HCT116 (cell line): Measurements from ENCODE around the gene MRPS34. TPM values are rescaled to one million over a fixed set of nuclear protein-coding genes. Genes with fewer than 3 reads are reported as not detected.
A peak's percentile ranks its signal among the peaks of the same experiment; 100 is the strongest.

Experiments
- ATAC-seq: fragments of 200-7000 bp; cut with Tn5 transposase; 2 replicates; pipeline ENCODE4 v1.9.1; 2020; ENCODE audit warnings: mild to moderate bottlenecking, moderate library complexity
- BruUV-seq: library from RNA; stranded (reverse); fragments of 400-500 nt; replicated peaks from 2 replicates; lab custom pipeline; 2021; lab: Mats Ljungman, UMichigan
- CTCF ChIA-PET: fragments of 300-600 bp; sonication (Branson Sonifier 250); formaldehyde crosslinking; loops from one replicate; lab custom pipeline; 2021; ENCODE audit warnings: antibody characterized with exemption; lab: Charles Lee
- POLR2A ChIA-PET: fragments of 300-600, 350-600 bp; sonication (Branson Sonifier 250); formaldehyde crosslinking; loops from one replicate; lab custom pipeline; 2021; ENCODE audit warnings: antibody characterized with exemption; lab: Charles Lee
- RAD21 ChIA-PET, 2 experiments: fragments of 300-600 bp; sonication (Branson Sonifier 250); formaldehyde crosslinking; loops; one replicate each; lab custom pipeline; 2023; ENCODE audit warnings: low total read pairs in 2 of 2; ENCODE audit not compliant: uncharacterized antibody in 2 of 2, unreplicated experiment in 2 of 2, low non-redundant PET in 1 of 2; lab: Charles Lee
- DNase-seq: peaks from one replicate; pipeline ENCODE4 v3.0.0-alpha.2; 2010; ENCODE audit warnings: low read depth, low spot score
- H2AFZ ChIP-seq: fragments of 200-600 bp; shearing (Covaris generic), sonication (generic); 2 replicates; pipeline ENCODE4 v1.6.1; 2017; ENCODE audit warnings: low read depth, mixed run types, mixed read lengths, antibody characterized with exemption, low read length; ENCODE audit not compliant: poor library complexity, severe bottlenecking
- H3K27ac ChIP-seq: 2 replicates; pipeline ENCODE4 v1.5.1; 2012; ENCODE audit warnings: low read depth, low read length
- H3K27me3 ChIP-seq: fragments of 200-600 bp; sonication (generic); 2 replicates; pipeline ENCODE4 v1.6.1; 2016; ENCODE audit warnings: mixed run types, low read length, mixed read lengths; ENCODE audit not compliant: insufficient read depth
- H3K36me3 ChIP-seq, 2 experiments: fragments of 200-500 bp in 1 of 2; fragments of 200-600 bp in 1 of 2; sonication (Bioruptor generic) in 1 of 2; sonication (generic) in 1 of 2; 2 replicates each; pipeline versions ENCODE4 v1.5.1 to v1.6.1; 2014 to 2016; ENCODE audit warnings: low read length in 2 of 2, inconsistent platforms in 1 of 2, mixed read lengths in 1 of 2, mixed run types in 1 of 2; ENCODE audit not compliant: insufficient read depth in 2 of 2, control insufficient read depth in 1 of 2
- H3K4me1 ChIP-seq, 2 experiments: fragments of 200-600 bp in 1 of 2; sonication (generic) in 1 of 2; 2 replicates each; pipeline versions ENCODE4 v1.5.1 to v1.6.1; 2012 to 2017; ENCODE audit warnings: low read length in 2 of 2, inconsistent platforms in 1 of 2, mild to moderate bottlenecking in 1 of 2, mixed read lengths in 1 of 2, mixed run types in 1 of 2, moderate library complexity in 1 of 2; ENCODE audit not compliant: insufficient read depth in 2 of 2, control insufficient read depth in 1 of 2
- H3K4me2 ChIP-seq: fragments of 200-600 bp; sonication (generic); 2 replicates; pipeline ENCODE4 v1.6.1; 2017; ENCODE audit warnings: mixed run types, low read length, mixed read lengths
- H3K4me3 ChIP-seq, 2 experiments: fragments of 200-600 bp in 1 of 2; sonication (generic) in 1 of 2; replicated peaks in 1 of 2; 2 replicates each; pipeline ENCODE4 v1.5.1; 2011 to 2016; ENCODE audit warnings: low read length in 2 of 2, control low read depth in 1 of 2, low read depth in 1 of 2, mild to moderate bottlenecking in 1 of 2, mixed read lengths in 1 of 2, mixed run types in 1 of 2
- H3K79me2 ChIP-seq: fragments of 200-600 bp; sonication (generic); 2 replicates; pipeline ENCODE4 v1.6.1; 2017; ENCODE audit warnings: mild to moderate bottlenecking, mixed run types, low read length, moderate library complexity, mixed read lengths; ENCODE audit not compliant: insufficient read depth
- H3K9ac ChIP-seq: fragments of 200-600 bp; sonication (generic); 2 replicates; pipeline ENCODE4 v1.6.1; 2016; ENCODE audit warnings: low read length, mixed read lengths
- H3K9me2 ChIP-seq: fragments of 200-600 bp; sonication (generic), shearing (Covaris generic); 2 replicates; pipeline ENCODE4 v1.6.1; 2017; ENCODE audit warnings: mixed run types, mild to moderate bottlenecking, moderate library complexity; ENCODE audit not compliant: insufficient read depth
- H3K9me3 ChIP-seq, 2 experiments: fragments of 200-500 bp in 1 of 2; fragments of 200-600 bp in 1 of 2; sonication (Bioruptor generic) in 1 of 2; sonication (generic) in 1 of 2; 2 replicates each; pipeline ENCODE4 v1.6.1; 2014 to 2017; ENCODE audit warnings: low read length in 2 of 2, mixed read lengths in 2 of 2, inconsistent platforms in 1 of 2, low read depth in 1 of 2, mild to moderate bottlenecking in 1 of 2, mixed run types in 1 of 2, moderate library complexity in 1 of 2; ENCODE audit not compliant: control insufficient read depth in 1 of 2, insufficient read depth in 1 of 2
- H4K20me1 ChIP-seq: fragments of 200-600 bp; sonication (generic), shearing (Covaris generic); 2 replicates; pipeline ENCODE4 v1.6.1; 2017; ENCODE audit warnings: mixed run types, mild to moderate bottlenecking, moderate library complexity; ENCODE audit not compliant: insufficient read depth
- CBX3 ChIP-seq: IDR thresholded peaks from 2 replicates; pipeline ENCODE4 v1.6.1; 2012; ENCODE audit warnings: low read depth
- CEBPB ChIP-seq: IDR thresholded peaks from 2 replicates; pipeline ENCODE4 v1.6.1; 2012; ENCODE audit warnings: low read depth
- EGR1 ChIP-seq: IDR thresholded peaks from 2 replicates; pipeline ENCODE4 v1.6.1; 2012; ENCODE audit warnings: low read depth
- JUND ChIP-seq: IDR thresholded peaks from 2 replicates; pipeline ENCODE4 v1.6.1; 2012
- MAX ChIP-seq: IDR thresholded peaks from 2 replicates; pipeline ENCODE4 v1.6.1; 2012
- POLR2AphosphoS5 ChIP-seq: IDR thresholded peaks from 2 replicates; pipeline ENCODE4 v1.6.1; 2011; ENCODE audit warnings: mild to moderate bottlenecking, low read depth, low read length, moderate library complexity
- RAD21 ChIP-seq: IDR thresholded peaks from 2 replicates; pipeline ENCODE4 v1.6.1; 2012; ENCODE audit warnings: low read depth, mild to moderate bottlenecking
- SIN3A ChIP-seq: IDR thresholded peaks from 2 replicates; pipeline ENCODE4 v1.6.1; 2012; ENCODE audit warnings: low read depth
- YY1 ChIP-seq: IDR thresholded peaks from 2 replicates; pipeline ENCODE4 v1.6.1; 2011; ENCODE audit warnings: low read length, low read depth, moderate library complexity, mild to moderate bottlenecking; ENCODE audit not compliant: insufficient replicate concordance; ENCODE audit errors: extremely low read depth
- ZFX ChIP-seq: fragments of 450-650 bp; IDR thresholded peaks from 2 replicates; pipeline ENCODE4 v1.6.1; 2017
- intact Hi-C: fragments of 100-400 bp; cut with micrococcal nuclease; formaldehyde crosslinking; loops from 2 replicates; pipeline ENCODE4 v1.10.0; 2022
- total RNA-seq: library from RNA; stranded (reverse); gene quantifications from one replicate; pipeline ENCODE4 v1.2.1, GENCODE V29; 2021; ENCODE audit not compliant: unreplicated experiment
- TF ChIP-seq, protein P1 (sequence below): IDR thresholded peaks from 2 replicates; pipeline ENCODE4 v1.6.1; 2012; ENCODE audit warnings: low read depth
- TF ChIP-seq, protein P2 (sequence below), 3 experiments: fragments of 200-600 bp in 1 of 3; sonication (generic) in 1 of 3; IDR thresholded peaks in 2 of 3; conservative IDR thresholded peaks in 1 of 3; 2 replicates each; pipeline ENCODE4 v1.5.1; 2012 to 2017; ENCODE audit warnings: low read depth in 2 of 3, low read length in 2 of 3, antibody characterized with exemption in 1 of 3, borderline replicate concordance in 1 of 3, control low read depth in 1 of 3, mild to moderate bottlenecking in 1 of 3, mixed read lengths in 1 of 3, mixed run types in 1 of 3, moderate library complexity in 1 of 3; ENCODE audit not compliant: insufficient read depth in 1 of 3

The MRPS34 gene
- total RNA-seq, 1 experiment from 2014 or later, result 200 TPM

GRCh38 chr16:1812732-1813163 lies 39.8 kb upstream of the MRPS34 start:
- peaks cover 6 to 10% of the 10 kb centered on the region in 2 experiments; a peak in 3 of 4 replicates for H3K4me1 ChIP-seq
- no peak overlapping the region for H3K27ac ChIP-seq
- H3K9me2 ChIP-seq, result no peaks in the 10 kb centered on the region
- H3K9ac ChIP-seq, result no peak overlapping the region; the same call in 1 of the 2 replicates
- H3K79me2 ChIP-seq, result no peaks in the 10 kb centered on the region
- no peaks in the 10 kb centered on the region for H3K9me3 ChIP-seq
- no peak for TF ChIP-seq YY1
- no peak for TF ChIP-seq ZFX
- peak; percentile 87 for TF ChIP-seq RAD21
- TF ChIP-seq JUND, result no peak
- 0 out of 2 replicates have a peak, but pooled peaks have one; percentile 21 for TF ChIP-seq POLR2AphosphoS5
- no peak for TF ChIP-seq CBX3
- TF ChIP-seq, protein P1, sequence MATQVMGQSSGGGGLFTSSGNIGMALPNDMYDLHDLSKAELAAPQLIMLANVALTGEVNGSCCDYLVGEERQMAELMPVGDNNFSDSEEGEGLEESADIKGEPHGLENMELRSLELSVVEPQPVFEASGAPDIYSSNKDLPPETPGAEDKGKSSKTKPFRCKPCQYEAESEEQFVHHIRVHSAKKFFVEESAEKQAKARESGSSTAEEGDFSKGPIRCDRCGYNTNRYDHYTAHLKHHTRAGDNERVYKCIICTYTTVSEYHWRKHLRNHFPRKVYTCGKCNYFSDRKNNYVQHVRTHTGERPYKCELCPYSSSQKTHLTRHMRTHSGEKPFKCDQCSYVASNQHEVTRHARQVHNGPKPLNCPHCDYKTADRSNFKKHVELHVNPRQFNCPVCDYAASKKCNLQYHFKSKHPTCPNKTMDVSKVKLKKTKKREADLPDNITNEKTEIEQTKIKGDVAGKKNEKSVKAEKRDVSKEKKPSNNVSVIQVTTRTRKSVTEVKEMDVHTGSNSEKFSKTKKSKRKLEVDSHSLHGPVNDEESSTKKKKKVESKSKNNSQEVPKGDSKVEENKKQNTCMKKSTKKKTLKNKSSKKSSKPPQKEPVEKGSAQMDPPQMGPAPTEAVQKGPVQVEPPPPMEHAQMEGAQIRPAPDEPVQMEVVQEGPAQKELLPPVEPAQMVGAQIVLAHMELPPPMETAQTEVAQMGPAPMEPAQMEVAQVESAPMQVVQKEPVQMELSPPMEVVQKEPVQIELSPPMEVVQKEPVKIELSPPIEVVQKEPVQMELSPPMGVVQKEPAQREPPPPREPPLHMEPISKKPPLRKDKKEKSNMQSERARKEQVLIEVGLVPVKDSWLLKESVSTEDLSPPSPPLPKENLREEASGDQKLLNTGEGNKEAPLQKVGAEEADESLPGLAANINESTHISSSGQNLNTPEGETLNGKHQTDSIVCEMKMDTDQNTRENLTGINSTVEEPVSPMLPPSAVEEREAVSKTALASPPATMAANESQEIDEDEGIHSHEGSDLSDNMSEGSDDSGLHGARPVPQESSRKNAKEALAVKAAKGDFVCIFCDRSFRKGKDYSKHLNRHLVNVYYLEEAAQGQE, result no peak
- TF ChIP-seq, protein P2, sequence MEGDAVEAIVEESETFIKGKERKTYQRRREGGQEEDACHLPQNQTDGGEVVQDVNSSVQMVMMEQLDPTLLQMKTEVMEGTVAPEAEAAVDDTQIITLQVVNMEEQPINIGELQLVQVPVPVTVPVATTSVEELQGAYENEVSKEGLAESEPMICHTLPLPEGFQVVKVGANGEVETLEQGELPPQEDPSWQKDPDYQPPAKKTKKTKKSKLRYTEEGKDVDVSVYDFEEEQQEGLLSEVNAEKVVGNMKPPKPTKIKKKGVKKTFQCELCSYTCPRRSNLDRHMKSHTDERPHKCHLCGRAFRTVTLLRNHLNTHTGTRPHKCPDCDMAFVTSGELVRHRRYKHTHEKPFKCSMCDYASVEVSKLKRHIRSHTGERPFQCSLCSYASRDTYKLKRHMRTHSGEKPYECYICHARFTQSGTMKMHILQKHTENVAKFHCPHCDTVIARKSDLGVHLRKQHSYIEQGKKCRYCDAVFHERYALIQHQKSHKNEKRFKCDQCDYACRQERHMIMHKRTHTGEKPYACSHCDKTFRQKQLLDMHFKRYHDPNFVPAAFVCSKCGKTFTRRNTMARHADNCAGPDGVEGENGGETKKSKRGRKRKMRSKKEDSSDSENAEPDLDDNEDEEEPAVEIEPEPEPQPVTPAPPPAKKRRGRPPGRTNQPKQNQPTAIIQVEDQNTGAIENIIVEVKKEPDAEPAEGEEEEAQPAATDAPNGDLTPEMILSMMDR (IDR thresholded peaks at IDR 0.05 in 2 of 3, conservative IDR thresholded peaks at IDR 0.05 in 1 of 3; ENCODE audit: borderline replicate concordance in 1 of 3, insufficient read depth in 1 of 3, low read depth in 2 of 3, low read length in 2 of 3), result peak; percentile 71 to 98 (median 80)
- no peak for TF ChIP-seq CEBPB
- peak; percentile 81 for TF ChIP-seq EGR1
- peak; percentile 65; the same call in 1 of the 2 replicates for TF ChIP-seq MAX
- TF ChIP-seq SIN3A, result no peak; the same call in 1 of the 2 replicates
- intact Hi-C loops, result no loop called here
- H2AFZ ChIP-seq, result no peak overlapping the region
- ChIA-PET CTCF (interaction anchor here (0.6 to 1.3 kb wide), 3 partner anchors 12 to 137 kb away, joined by 3 to 4 read pairs (median 3); partner anchors contain the start of genes FAHD1 and HAGH), RAD21 (no interaction called here), POLR2A (no interaction called here)
- 0 out of 4 replicates have a peak, but pooled peaks cover 2 to 5% of the 10 kb centered on the region in 2 experiments for H3K36me3 ChIP-seq
- BruUV-seq, result no TSS peak
- H3K4me3 ChIP-seq, result no peak overlapping the region
- H3K27me3 ChIP-seq, result no peaks in the 10 kb centered on the region
- no peaks in the 10 kb centered on the region for H4K20me1 ChIP-seq
- peak overlapping the region; percentile 49 for H3K4me2 ChIP-seq
- DNase-seq (peak; percentile 47), ATAC-seq (peak; percentile 95)
